ENCODE data around the gene TBC1D2B.
"Not testable (repeated sequence)": the region's sequence is repeated elsewhere in the genome, so short reads cannot be mapped to it uniquely, and the experiment has no call there.

DNA sequence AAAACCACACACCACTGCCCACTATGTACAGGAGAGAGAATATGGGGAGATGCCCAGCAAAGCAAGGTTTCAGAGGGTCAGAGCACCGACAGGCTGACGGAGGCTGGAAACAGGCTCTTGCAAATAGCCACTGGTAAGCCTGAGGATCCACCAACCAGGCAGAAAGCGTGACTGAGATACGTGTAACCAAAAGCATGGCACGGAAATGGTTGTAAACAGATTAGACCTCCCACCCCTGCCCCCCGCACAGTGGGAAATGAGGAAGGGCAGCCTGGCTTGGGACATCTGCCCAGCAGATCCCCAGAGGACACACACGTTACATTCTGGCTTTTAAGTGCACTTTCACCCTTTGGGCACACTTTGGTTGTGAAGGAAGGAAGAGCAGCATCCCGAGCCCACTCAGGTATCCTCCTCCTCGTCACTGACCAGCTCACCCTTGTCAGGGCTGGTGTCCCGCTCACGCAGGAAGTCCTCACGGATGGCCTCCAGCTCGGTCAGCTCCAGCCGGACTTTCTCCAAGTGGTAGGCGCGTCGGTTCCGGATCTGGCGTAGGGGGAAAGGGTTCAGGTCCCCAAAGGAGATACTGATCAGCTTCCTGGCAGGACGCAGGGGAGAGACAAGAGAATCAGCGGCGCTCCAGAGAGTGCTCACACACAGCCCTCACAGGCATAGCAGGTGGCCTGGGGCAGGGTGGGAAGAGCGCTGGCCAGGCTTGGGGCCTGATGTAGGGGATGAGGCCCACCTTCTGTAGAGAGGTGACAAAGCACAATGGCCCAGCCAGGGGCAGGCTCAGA lies 79.6 kb downstream of the TBC1D2B start:
- TF ChIP-seq, protein P1, sequence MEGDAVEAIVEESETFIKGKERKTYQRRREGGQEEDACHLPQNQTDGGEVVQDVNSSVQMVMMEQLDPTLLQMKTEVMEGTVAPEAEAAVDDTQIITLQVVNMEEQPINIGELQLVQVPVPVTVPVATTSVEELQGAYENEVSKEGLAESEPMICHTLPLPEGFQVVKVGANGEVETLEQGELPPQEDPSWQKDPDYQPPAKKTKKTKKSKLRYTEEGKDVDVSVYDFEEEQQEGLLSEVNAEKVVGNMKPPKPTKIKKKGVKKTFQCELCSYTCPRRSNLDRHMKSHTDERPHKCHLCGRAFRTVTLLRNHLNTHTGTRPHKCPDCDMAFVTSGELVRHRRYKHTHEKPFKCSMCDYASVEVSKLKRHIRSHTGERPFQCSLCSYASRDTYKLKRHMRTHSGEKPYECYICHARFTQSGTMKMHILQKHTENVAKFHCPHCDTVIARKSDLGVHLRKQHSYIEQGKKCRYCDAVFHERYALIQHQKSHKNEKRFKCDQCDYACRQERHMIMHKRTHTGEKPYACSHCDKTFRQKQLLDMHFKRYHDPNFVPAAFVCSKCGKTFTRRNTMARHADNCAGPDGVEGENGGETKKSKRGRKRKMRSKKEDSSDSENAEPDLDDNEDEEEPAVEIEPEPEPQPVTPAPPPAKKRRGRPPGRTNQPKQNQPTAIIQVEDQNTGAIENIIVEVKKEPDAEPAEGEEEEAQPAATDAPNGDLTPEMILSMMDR (conservative IDR thresholded peaks at IDR 0.05), result not testable (repeated sequence)
- not testable (repeated sequence) for TF ChIP-seq ZFX (IDR thresholded peaks at IDR 0.05)
